Measurements from ENCODE around the gene DQX1.
"Not testable (repeated sequence)": the region's sequence is repeated elsewhere in the genome, so short reads cannot be mapped to it uniquely, and the experiment has no call there.

The DQX1 gene, protein sequence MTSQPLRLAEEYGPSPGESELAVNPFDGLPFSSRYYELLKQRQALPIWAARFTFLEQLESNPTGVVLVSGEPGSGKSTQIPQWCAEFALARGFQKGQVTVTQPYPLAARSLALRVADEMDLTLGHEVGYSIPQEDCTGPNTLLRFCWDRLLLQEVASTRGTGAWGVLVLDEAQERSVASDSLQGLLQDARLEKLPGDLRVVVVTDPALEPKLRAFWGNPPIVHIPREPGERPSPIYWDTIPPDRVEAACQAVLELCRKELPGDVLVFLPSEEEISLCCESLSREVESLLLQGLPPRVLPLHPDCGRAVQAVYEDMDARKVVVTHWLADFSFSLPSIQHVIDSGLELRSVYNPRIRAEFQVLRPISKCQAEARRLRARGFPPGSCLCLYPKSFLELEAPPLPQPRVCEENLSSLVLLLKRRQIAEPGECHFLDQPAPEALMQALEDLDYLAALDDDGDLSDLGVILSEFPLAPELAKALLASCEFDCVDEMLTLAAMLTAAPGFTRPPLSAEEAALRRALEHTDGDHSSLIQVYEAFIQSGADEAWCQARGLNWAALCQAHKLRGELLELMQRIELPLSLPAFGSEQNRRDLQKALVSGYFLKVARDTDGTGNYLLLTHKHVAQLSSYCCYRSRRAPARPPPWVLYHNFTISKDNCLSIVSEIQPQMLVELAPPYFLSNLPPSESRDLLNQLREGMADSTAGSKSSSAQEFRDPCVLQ

DNA sequence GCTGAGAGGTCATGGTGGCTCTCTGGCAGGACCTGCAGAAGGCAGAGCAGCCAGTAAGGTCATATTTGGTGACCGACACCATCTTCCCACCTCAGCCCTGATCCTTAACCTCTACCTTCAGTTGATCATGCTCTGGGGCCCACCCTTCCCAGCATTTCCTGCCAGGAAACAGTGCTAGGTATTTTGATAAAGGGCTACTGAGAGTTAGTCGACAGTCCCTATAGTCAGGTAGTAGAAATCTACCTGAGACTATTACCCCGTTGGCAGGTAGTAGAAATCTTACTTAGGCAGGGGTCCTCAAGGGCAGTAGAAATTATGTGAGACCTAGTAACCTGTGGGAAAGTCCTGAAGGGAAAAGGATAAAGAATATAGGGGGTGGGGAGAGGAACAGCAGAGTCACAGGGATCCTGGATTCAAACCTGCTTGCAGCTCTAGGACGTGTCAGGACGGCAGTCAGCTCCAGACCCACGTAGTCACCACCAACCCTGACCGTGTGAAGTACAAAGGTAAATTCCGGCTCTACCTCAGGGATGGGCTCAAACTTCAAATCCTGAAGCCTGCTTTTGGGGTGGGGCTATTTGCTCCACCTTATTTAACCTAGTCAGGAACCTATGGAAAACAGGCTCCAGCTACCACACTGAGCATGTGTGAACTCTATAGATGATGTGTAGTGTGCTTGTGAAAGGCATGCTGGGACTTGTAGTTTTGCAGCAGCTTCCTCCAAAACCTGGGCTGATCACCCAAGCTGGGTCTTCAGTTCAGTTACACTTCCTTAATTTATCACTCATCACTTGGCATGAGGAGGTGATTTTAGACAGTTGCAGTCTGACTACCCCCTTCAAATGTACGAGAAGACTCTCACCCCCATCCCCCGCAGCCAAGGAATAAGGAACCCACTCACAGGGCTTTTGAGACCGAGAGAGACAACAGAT, at the start of gene DQX1:
TSS of gene DQX1 (minus strand) at position 515 of the 932 bp plus-strand sequence. CDS start at position 13, 502 bp downstream.
- DNase-seq = no peak

DNA sequence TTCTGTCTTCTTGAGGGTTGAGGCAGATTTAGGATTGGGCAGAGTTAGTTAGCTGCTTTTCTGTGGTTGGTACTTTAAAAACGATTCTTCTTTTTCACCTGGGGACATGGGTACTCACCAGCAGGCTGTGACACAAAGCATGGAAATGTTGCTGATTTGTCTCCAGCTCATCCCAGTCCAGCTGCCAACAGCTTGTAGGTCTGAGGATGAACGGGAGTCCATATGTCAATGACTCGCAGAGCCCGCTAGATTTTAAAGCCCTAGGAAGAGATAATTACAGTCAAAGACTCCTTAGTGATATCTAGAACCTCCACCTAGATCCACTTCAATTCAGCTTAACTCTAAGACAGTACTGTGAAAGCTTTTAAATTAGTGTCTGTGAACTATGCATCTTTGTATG, 49.3 kb upstream of the DQX1 start:
- no peak for DNase-seq

DNA sequence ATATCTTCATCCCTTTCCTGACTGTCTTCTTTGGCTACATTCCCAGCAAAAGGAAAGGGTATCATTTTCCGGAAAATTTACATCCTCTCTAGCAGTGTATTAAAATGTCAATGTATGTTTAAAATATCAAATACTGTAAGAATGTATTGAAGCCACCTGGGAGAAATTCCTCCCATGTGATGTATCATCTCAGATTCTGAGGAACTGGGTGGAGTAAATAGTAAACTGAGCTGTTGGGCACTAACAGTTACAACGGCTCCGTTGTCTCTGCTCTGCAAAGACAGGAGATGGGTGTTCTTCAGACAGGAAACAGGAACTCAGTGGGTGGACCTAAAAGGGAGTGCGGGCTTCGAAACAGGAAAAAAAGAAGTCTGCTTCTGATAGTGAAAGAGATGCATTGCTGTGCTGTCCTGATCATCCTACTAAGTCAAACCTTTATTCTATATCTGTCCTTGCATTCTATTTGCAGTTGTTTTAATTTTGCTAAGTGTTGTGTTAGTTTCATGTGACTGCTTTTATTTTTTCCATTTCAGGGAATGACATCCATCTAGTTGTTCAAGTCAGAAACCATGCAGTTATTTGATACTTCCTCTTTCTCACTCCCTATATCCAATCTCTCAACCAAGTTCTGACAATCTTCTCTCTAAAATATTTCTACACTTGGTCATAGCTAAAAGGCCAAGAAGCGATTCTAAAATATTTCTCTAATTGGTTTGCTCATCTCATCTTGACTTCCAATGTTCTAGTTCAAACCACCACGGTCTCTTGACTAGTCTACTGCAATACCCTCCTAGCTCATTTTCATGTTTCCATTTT, 47.9 kb upstream of the DQX1 start:
- DNase-seq = peak; percentile 20

DNA sequence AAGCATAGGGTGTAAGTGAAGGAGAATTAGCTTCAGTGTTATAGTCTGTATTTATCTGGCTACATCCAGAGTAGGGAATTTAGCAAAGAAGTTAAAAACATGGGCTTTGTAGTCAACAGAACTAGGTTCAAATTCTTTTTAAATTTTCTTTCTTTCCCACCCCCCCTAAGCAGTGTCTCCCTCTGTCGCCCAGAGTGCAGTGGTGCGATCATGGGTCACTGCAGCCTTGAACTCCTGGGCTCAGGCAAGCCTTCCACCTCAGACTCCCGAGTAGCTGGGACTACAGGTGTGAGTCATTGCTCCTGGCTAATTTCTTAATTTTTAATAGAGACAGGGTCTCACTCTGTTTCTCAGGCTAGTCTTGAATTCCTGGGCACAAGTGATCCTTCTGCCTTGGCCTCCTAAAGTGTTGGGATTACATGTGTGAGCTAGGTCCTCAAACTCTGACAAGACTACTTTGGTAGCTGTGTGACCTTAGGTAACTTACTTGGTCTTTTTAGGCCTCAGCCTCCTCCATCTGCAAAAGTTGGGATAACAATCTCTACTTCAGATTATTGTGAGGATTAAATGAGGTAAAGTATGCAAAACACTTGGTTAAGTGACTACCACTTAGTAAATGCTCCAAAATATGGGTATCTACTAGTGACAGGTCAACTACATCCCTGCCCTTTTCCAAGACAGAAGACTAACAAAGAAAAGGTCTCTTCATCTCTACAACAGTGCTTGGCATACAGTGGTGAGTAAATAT, 46.3 kb upstream of the DQX1 start:
- DNase-seq = no peak

DNA sequence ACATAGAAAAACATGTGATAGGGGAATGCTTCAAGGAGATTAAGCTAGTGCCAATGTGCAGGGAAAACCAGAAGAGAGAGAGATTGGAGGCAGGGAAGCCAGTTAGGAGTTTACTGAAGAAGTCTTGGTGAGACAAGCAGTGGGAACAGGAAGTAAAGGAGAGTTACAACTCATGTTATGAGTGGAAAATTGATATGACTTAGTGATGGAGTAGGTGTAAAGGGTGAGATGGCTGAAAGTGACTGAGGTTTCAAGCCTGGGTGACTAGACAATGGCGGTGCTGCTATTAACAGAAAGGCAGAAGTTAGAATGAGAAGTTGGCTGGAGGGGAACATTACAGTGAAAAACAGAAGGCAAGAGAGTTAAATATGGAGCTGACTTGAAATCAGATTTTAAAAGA, 45.0 kb upstream of the DQX1 start:
- DNase-seq = peak; percentile 14

DNA sequence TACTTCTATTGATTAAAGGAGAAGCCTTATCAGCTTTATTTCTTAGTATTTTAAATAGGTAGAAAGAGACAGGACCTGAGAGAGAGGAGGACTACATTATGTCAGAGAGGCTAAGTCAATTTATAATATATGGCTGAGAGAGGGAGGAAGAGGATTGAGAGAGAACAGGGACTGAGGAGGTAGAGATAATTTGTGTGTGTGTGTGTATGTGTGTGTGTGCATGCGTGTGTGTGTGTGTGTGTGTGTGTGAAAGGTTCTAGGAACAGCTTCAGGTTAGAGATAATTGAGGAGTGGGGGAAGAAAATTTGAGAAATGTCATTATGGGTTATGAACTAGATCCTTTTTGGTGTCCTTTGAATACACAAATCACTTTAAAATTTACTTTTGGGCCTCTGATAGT, 43.7 kb upstream of the DQX1 start:
- DNase-seq = no peak

DNA sequence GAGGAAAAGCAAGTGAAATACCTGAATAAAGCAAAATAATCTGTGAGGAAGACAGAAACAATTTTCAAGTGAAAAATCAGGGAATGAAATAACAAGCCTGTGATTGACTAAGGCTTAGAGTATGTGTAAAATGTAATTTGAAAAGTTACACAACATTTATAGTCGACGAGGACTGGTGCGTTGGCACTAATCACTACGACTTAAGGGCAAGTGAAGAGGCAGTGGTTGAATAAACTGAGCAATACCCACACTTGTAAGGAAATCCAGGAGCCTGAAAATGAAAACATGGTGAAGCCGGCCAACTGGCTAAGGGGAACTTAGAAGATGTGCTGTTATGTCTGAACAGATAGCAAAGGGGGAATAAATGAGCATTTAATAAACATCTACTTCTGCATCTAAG, 41.9 kb upstream of the DQX1 start:
- no peak for DNase-seq

DNA sequence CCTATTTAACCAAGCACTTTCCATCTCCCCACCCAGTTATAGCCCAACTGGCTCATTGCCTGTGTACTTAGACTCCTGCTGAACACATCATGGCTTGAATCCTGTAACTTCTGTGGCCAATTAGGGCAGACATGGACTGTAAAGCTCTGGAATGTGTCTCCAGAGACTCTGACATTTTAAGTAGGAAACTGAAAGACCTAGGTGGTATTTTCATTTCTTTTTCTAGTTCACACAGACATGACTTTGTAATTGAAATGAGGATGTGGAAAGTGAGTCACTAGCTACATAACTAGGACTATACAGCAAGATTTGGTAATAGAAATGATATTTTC, 40.7 kb upstream of the DQX1 start:
- no peak for DNase-seq

DNA sequence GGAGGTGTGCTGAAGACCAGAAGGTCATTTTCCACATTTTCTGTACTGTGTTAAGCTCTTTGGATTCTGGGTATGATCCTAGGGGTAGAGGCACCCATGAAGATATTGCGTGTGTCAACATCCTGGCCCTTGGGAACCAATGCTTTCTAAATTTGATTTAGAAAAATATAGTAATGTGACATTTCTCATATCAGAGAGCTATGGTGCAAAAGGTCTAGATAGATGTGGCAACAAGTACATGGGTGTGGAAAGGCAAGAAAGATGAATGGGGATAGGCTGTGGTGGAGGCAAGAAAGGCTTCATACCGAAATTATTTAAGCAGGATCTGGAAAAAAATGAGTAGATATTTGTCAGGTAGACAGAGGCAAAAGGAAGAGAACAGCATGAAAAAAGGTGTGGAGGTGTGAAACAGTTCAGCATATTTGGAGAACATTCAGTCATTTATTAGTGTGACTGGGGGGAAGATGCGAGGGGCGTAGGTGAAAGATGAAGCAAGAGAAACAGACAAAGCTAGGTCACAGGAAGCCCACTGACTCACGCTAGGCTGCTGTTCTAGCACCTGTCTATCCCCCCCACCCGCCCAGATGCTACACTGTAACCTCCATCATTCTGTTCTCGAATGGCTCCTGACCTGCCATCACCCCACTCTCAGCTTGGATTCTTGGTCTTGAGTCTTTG, 40.2 kb upstream of the DQX1 start:
- DNase-seq = no peak

DNA sequence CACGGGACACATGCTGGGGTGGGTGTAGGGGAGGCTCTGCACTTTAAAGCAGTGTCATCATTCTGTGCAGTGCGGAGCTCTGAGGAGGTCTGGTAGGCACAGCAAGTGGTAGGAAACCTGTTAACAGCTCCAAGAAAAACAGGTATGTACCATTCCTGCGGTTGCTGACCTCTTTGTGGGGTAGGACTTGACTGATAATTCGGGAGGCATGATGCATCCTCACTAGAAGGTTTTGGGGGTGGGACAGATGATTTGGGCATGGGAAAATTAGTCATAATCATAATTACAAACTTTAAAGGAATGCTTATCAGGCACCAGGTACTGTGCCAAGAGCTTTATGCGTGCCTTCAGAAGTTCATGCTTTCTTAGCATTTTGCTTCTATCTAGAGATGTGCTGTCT, 38.2 kb upstream of the DQX1 start:
- DNase-seq = no peak

DNA sequence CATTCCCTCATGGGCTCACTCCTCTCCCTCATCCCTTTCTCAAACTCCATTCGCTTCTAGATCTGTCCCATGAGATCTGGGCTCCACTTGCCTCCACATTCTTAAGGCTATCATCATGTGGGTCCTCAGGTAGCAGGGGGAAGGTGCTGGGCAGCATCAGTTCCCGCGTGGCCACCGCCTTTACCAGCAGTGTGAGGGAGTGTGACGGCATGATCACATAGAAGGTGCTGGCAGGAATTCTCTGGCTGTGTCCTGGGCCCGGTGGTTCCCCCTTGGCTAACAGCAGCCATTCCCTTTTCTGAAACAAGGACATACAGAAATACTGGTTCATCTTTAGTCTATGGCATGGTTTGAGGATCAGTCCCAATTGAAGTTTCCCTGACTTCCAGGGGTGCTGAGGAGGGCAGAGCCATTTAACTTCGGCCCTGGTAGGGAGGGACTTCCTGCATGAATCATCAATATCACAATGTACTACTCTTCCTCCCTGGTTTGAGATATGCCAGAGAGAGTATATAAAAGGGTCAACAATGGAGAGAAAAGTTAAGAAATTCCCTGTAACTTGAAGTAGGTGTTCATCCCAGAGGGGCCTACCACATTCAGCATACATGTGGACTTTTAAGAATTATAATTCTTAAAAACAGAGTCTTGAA, 36.2 kb upstream of the DQX1 start:
- DNase-seq = no peak

DNA sequence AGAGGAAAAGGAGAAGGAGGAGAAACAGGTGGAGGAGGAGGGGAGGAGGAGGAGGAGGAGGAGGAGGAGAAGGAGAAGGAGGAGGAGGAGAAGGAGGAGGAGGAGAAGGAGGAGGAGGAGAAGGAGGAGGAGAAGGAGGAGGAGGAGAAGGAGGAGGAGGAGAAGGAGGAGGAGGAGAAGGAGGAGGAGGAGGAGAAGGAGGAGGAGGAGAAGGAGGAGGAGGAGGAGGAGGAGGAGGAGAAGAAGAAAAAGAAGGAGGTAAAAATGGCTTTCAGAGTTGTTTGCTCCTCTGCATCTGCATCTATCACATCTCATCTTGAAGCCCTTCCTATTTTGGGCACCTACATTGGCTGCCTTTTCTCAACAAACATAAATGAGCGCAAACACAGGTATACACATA, 35.0 kb upstream of the DQX1 start:
- not testable (repeated sequence) for DNase-seq

DNA sequence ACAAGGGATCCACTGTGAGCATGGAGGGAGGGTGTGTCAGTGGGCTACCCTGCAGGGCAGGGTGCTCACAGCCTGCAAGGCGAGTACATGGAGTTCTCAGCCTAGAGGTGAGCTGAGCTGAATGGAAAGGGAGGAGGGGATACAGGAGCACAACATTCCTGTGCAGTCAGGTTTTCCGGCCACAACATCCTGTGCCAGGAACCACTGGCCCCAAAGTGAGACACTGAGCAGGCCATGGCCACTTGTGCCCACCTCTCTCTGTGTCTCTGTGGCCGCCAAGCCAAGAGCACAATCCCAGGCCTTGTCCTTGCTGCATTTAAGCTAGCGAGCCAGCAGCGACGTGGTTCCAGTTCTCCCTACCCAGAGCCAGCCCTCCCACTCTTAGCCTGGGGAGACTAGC, 34.6 kb upstream of the DQX1 start:
- DNase-seq = no peak

DNA sequence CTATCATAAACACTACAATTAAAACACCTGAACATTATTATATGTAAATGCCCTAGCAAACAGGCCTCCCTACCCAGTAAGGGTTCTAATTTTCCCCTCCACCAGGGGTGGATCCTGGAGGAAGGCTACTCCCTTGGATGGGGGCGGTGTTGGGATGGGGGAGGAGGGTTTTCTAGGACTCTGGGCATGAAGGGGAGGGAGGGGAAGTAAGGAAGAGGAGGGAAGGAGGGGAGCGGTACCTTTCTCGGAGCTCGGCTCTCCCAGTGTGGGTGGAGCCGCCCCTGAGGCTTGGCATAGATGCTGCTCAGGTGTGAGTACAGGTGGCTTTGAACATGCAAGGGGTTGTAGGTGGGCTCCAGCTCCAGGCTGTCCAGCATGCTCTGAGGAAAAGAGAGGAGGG, 33.9 kb upstream of the DQX1 start:
- DNase-seq = no peak

DNA sequence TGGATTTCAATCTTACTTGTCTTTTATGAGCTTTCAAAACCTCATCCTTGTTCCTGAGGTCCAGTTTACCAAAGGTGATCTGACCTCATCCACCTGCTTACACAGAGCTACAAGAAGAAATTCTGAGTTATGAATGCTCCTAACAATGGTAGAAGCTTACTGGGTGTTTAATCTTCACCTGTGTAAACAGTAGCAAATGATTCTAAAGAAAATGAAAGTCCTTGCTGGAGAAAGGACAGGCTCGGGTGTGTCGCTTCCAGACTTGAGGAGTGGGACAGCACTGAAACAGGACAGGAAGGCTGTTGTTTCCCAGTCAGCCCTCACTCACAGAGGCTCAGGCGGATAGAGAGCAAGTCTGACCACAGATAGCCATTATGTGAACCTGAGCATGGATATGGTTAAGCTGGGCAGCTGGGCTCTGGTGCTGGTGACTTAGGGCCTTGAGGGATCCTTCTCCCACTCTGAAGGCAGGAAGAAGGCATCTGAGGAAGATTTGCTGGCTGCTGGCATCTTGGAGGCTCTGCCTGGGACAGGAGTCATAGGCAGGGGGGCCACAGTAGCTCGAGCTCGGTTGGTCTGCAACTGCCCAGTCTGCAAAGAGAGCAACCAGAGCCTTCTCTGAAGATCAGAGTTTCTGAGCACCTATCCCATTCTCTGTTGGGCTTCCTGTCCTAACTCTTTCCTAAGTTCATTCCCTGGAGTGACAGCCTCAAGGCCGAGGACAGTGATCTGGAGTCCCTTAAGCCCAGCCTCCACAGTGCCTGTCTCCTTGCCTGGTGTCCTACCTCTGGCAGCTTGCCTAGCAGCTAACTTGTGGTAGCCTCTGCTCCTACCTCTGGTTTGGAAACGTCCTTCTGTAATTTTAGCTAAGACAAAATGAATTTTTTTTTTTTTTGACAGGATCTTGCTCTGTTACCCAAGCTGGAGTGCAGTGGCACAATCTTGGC, 32.5 kb upstream of the DQX1 start:
- DNase-seq = no peak

DNA sequence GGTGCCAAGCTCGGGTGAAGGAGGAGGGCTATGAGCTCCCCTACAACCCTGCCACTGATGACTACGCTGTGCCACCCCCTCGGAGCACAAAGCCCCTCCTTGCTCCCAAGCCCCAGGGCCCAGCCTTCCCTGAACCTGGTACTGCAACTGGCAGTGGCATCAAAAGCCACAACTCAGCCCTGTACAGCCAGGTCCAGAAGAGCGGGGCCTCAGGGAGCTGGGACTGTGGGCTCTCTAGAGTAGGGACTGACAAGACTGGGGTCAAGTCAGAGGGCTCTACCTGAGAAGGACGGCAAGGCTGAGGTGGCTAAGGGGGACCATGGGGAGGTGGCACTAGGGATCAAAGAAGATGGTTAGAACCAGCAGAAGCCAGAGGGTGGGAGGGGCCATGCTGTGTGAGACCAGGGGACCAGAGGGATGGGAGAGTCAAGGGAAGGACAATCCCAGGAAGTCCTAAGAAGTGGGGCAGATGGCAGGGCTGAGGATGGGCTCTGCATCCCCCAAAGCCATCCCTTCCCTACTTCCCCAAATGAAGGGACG, 30.9 kb upstream of the DQX1 start:
- no peak for DNase-seq

DNA sequence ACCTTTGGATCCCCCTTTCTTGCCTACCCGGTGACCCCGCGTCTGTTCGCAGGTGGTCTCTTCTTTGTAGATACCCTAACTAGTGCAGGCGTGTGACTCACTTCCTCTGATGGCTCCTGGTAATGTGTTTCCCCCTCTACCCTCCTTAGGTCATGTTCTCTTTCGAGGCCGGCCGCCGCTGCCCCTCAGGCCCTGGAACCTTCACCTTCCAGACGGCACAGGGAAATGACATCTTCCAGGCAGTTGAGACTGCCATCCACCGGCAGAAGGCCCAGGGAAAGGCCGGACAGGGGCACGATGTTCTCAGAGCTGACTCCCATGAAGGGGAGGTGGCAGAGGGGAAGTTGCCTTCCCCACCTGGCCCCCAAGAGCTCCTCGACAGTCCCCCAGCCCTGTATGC, 30.1 kb upstream of the DQX1 start:
- DNase-seq = no peak

DNA sequence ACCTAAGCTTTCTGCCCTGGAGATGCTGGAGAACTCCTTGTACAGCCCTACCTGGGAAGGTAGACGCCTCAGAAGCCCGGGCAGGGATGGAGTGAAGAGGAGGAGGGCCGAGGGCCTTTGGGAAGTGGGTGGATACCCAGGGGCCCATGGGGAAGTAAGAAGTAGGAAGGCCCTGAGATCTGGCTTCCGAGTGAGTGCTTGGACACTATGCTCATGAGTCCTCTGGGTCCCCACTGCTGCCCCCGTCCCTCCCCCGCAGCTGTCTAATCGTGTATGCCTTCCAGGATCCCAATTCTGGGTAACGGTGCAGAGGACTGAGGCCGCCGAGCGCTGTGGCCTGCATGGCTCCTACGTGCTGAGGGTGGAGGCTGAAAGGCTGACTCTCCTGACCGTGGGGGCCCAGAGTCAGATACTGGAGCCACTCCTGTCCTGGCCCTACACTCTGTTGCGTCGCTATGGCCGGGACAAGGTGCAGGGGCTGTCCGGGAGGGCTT, 29.6 kb upstream of the DQX1 start:
- DNase-seq = no peak
